HT1080 (cell line): ENCODE results near the gene LRP4. TPM values are rescaled to one million over a fixed set of nuclear protein-coding genes. Genes with fewer than 3 reads are reported as not detected.

Experiments
- total RNA-seq: library from RNA; depleted of rRNA; stranded (reverse); fragments of >200 nt; shearing (Covaris generic); gene quantifications from 2 replicates; pipeline ENCODE4 v1.2.3, GENCODE V29; 2014; rRNA removed

The LRP4 gene
- total RNA-seq, 1 experiment from 2014 or later, result 2.1 TPM

Other genes with a start within 250 kb of the LRP4 start
- gene ARHGAP1, start 217.9 kb downstream of the LRP4 start, total RNA-seq, result 27.4 and 46.9 TPM in 2 replicates
- gene ZNF408, start 217.5 kb downstream of the LRP4 start, total RNA-seq, result 11.5 and 11.8 TPM in 2 replicates
- not detected in 2 replicates for gene F2, start 199.3 kb downstream of the LRP4 start, total RNA-seq
- gene CKAP5, start 72.3 kb downstream of the LRP4 start, total RNA-seq, result 90.7 and 110 TPM in 2 replicates
- gene CSTPP1, start 18.2 kb upstream of the LRP4 start, total RNA-seq, result 10.0 and 16.2 TPM in 2 replicates